Kidney (tissue), 22 donors: Measurements from ENCODE around the gene TEX35. TPM values are rescaled to one million over a fixed set of nuclear protein-coding genes. Genes with fewer than 3 reads are reported as not detected.

Experiments used
- DNase-seq, 5 donors: peaks; one replicate each; pipeline ENCODE4 v3.0.0-alpha.2; 2013 to 2020
- FAIRE-seq: peaks from 2 replicates; lab custom pipeline; 2012; peaks lifted over from hg19 to GRCh38; lab: Jason Lieb, UNC
- H3K27ac ChIP-seq, 2 donors: one replicate each; pipeline ENCODE4 v1.7.0; 2013; ENCODE audit warnings: low read depth in 2 of 2, low read length in 2 of 2, inconsistent platforms in 1 of 2
- H3K27me3 ChIP-seq: one replicate; pipeline ENCODE4 v1.7.1; 2013; ENCODE audit warnings: low read length, inconsistent platforms; ENCODE audit not compliant: control insufficient read depth, insufficient read depth
- H3K36me3 ChIP-seq, 3 donors: one replicate each; pipeline versions ENCODE4 v1.7.0 to v1.7.1; 2013; ENCODE audit warnings: low read length in 3 of 3, control low read depth in 1 of 3, inconsistent platforms in 1 of 3; ENCODE audit not compliant: insufficient read depth in 3 of 3, control insufficient read depth in 2 of 3
- H3K4me1 ChIP-seq, 3 donors: one replicate each; pipeline versions ENCODE4 v1.7.0 to v1.7.1; 2013; ENCODE audit warnings: low read length in 3 of 3, inconsistent platforms in 1 of 3, low read depth in 1 of 3; ENCODE audit not compliant: control insufficient read depth in 2 of 3, insufficient read depth in 2 of 3
- H3K4me3 ChIP-seq, 3 donors: one replicate each; pipeline versions ENCODE4 v1.7.0 to v1.8.1; 2013; ENCODE audit warnings: low read length in 3 of 3, control low read depth in 1 of 3, inconsistent platforms in 1 of 3
- H3K9ac ChIP-seq, 3 donors: one replicate each; pipeline versions ENCODE4 v1.7.0 to v1.7.1; 2013; ENCODE audit warnings: low read length in 3 of 3, control low read depth in 1 of 3, inconsistent platforms in 1 of 3
- H3K9me3 ChIP-seq, 3 donors: one replicate each; pipeline versions ENCODE4 v1.7.0 to v1.7.1; 2013; ENCODE audit warnings: low read length in 3 of 3, control low read depth in 1 of 3, inconsistent platforms in 1 of 3; ENCODE audit not compliant: control insufficient read depth in 2 of 3, insufficient read depth in 1 of 3
- intact Hi-C: fragments of 100-400 bp; cut with DNase I; formaldehyde crosslinking; loops from one replicate; pipeline ENCODE4 v1.11.1; 2022
- long read RNA-seq, 10 donors: library from polyadenylated mRNA in 1 of 10; unstranded in 1 of 10; transcript quantifications; one replicate each; pipeline ENCODE4 v2.0.0 and lab custom pipeline, GENCODE V29; 2021 to 2026
- polyA plus RNA-seq: library from polyadenylated mRNA; stranded (reverse); fragments of 350-450 nt; fragmentation: Illumina TruSeq; extraction: RNeasy Lipid Tissue Mini Kit (QIAGEN cat#74804); gene quantifications from one replicate; pipeline ENCODE4 v1.2.3, GENCODE V29; 2014; ENCODE audit warnings: low read depth, low replicate concordance; ENCODE audit not compliant: insufficient read depth
- total RNA-seq: library from RNA; stranded (reverse); fragmentation: NEBNext Ultra II Directional; extraction: Animal tissue kit (Norgen Biotek cat#: 25700); gene quantifications from one replicate; pipeline ENCODE4 v1.2.1, GENCODE V29; 2021
- TF ChIP-seq, protein P1 (sequence below): IDR thresholded peaks from 3 replicates; pipeline ENCODE4 v1.5.1; 2012; ENCODE audit warnings: mild to moderate bottlenecking, moderate library complexity, borderline replicate concordance; ENCODE audit not compliant: insufficient read depth; ENCODE audit errors: extremely low read depth
- donor health status: control.
- donor health status: control.
- donor health status: control.
- donor health status: control.
- donor health status: control.
- donor health status: DM: yes; HTN: yes; CAD: no.
- donor health status: Normal renal cell carcinoma (clear cell type).

The TEX35 gene
- total RNA-seq (not detected), polyA plus RNA-seq (not detected)
- long read RNA-seq, donor 1, result 0 reads
- long read RNA-seq, donor 2, result 0 reads
- long read RNA-seq, donor 3, result 0 reads
- long read RNA-seq, donor 4, result 0 reads
- long read RNA-seq, donor 5, result 0 reads
- long read RNA-seq, donor 6, result 0 reads
- long read RNA-seq, donor 7, partial matches to known transcripts, result 0 of 1 reads
- long read RNA-seq, donor 7, other reads (novel, unspliced or antisense), result 1 of 1 reads
- long read RNA-seq, donor 8, result 0 reads
- long read RNA-seq, donor 9, result 0 reads
- long read RNA-seq, donor 10, result 0 reads

DNA sequence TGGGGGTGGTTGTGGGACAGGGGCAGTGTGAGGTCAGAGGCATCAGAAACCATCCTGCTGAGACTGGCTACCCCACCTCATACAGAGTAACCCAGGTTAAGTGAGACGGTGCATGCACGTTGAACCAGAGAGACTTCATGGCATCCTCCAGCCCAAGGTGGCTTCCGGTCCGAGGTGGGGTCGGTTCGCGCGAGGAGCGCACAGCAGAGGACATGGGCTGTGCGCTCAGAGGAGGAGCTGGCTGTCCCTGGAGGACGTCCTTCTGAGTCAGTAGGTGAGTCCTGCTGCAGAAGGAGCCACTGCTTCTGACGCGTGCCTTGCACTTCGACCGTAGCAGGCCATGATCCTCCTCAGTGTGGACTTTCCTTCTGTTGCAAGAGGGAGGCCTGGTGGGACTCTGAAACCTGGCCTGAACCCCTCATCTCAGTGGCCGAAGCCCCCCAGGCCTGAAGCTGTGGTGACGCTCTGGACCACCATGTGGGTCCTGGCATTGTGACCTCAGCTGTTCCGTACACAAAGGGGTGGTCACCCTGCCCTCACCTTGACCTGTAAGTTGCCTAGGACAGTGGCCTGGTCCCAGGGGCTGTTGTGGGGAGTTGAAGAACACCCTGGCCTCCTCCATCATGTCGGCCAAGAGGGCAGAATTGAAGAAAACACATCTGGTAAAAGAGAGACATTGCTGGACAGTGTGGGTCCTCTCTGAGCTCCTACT is at the start of gene TEX35:
TSS of gene TEX35 (plus strand) at position 544 of the 712 bp plus-strand sequence. CDS start at position 624, 80 bp downstream.
- Histone ChIP-seq H3K36me3 (no peaks in the 10 kb centered on the region), H3K9me3 (no peaks in the 10 kb centered on the region), H3K27me3 (no peaks in the 10 kb centered on the region), H3K9ac (no peak within 1 kb of the TSS), H3K4me3 (no peak within 1 kb of the TSS), H3K4me1 (no peaks in the 10 kb centered on the region), H3K27ac (no peak within 1 kb of the TSS)
- TF ChIP-seq, protein P1, sequence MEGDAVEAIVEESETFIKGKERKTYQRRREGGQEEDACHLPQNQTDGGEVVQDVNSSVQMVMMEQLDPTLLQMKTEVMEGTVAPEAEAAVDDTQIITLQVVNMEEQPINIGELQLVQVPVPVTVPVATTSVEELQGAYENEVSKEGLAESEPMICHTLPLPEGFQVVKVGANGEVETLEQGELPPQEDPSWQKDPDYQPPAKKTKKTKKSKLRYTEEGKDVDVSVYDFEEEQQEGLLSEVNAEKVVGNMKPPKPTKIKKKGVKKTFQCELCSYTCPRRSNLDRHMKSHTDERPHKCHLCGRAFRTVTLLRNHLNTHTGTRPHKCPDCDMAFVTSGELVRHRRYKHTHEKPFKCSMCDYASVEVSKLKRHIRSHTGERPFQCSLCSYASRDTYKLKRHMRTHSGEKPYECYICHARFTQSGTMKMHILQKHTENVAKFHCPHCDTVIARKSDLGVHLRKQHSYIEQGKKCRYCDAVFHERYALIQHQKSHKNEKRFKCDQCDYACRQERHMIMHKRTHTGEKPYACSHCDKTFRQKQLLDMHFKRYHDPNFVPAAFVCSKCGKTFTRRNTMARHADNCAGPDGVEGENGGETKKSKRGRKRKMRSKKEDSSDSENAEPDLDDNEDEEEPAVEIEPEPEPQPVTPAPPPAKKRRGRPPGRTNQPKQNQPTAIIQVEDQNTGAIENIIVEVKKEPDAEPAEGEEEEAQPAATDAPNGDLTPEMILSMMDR, result no peak
- DNase-seq (peak in 1 of 5 donors; percentile 51), FAIRE-seq (no peak)
- intact Hi-C loops, result no loop called here

DNA sequence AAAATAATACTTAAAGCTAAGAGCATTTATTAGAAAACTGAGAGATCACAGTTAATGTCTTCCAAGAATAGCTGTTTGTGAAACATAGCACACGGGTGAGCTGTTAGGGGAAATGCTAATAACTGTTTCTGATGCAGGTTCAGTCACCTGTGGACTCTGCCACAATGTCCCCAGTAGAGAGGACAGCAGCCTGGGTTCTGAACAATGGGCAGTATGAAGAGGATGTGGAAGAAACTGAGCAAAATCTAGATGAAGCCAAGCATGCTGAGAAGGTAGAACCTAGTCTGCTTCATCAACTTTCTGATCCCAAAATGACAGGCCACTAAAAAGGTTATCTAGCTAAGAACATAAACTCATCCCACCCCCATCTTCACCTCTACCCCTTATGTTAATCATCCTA is 48.8 kb upstream of the TEX35 start:
- DNase-seq (no peak), FAIRE-seq (no peak)
- Histone ChIP-seq H3K4me3 (no peak overlapping the region), H3K9me3 (no peaks in the 10 kb centered on the region), H3K27me3 (no peaks in the 10 kb centered on the region), H3K9ac (no peak overlapping the region), H3K36me3 (peaks cover 2 to 12% (median 10%) of the 10 kb centered on the region in 3 donors), H3K4me1 (no peaks in the 10 kb centered on the region), H3K27ac (no peak overlapping the region)
- TF ChIP-seq, protein P1, result no peak
- intact Hi-C loops, result no loop called here

DNA sequence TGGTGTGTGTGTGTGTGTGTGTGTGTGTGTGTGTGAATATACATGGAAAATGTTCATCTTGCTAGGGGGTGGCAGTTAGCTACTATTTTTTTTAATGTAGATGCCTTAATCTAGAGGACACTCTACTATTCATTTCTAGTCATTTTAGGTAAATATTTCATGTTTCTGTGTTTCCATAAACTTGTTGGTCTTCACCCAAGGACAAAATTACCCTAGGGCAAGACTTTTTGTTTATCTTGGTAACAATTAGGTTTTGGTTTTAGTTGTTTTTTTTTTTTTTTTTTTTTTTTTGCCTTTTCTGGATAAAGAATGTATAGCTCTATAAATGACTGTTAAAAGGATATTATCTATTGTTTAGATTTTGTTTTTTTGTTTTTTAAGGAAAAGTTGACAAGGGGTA is 48.3 kb upstream of the TEX35 start:
- FAIRE-seq (peak; percentile 37), DNase-seq (no peak)
- Histone ChIP-seq H3K9me3 (no peaks in the 10 kb centered on the region), H3K36me3 (peaks cover 2 to 12% (median 10%) of the 10 kb centered on the region in 3 donors), H3K27ac (no peak overlapping the region), H3K4me1 (no peaks in the 10 kb centered on the region), H3K4me3 (no peak overlapping the region), H3K9ac (no peak overlapping the region), H3K27me3 (no peaks in the 10 kb centered on the region)
- intact Hi-C loops, result no loop called here
- TF ChIP-seq, protein P1, result no peak
